NCI-H446 treated with DMSO at 0.1 percent for 48 hours (cell line): ENCODE results near the gene EP400.
"Not testable (repeated sequence)": the region's sequence is repeated elsewhere in the genome, so short reads cannot be mapped to it uniquely, and the experiment has no call there.

Experiments used
- DNase-seq: peaks from one replicate; lab custom pipeline; 2025; lab: John Stamatoyannopoulos, UW

Gene EP400

DNA sequence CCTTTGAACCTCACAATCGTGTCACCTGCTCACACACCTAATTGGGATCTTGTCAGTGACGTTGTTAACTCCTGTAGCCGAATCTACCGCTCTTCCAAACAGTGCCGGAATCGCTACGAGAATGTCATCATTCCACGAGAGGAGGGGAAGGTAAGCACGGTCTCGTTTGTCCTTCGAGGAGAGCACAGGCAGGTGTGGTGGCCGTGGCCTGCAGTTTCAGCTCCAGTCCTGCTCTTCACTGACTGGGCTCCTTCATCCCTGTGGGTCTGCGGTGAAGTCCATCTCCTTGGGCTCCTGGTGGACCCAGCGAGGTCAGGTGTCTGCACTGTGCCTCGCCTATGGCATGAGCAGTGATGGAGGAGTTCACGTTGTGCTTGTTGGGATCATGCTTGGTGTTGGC is 96.0 kb downstream of the EP400 start:
- no peak for DNase-seq

DNA sequence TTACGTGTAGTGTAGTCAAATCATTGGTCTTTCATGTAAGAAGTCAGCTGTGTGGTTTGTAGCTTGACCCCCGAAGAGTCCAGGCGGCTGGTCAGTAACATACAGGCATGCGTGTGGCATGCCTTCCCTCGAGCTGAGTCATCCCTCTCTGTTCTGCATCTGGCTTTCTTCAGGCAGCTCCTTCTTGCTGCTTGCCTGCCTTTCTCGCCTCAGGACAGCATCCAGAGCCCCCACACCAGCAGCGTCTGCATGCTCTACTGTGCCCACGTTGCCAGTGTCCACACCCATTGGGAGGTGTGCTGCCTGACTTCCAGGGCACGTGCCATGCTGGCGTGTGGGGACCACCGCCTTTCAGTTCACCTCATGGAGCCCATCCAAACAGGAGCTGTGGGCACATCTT is 96.8 kb downstream of the EP400 start:
- DNase-seq: no peak

DNA sequence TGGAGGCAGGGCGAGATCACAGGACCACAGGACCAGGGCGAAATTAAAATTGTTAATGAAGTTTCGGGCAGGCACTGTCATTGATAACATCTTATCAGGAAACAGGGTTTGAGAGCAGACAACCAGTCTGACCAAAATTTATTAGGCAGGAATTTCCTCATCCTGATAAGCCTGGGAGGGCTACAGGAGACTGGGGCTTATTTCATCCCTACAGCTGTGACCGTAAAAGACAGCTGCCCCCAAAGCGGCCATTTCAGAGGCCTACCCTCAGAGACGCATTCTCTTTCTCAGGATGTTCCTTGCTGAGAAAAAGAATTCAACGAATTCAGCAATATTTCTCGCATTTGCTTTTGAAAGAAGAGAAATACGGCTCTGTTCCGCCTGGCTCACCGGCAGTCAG is 97.9 kb downstream of the EP400 start:
- DNase-seq: not testable (repeated sequence)

DNA sequence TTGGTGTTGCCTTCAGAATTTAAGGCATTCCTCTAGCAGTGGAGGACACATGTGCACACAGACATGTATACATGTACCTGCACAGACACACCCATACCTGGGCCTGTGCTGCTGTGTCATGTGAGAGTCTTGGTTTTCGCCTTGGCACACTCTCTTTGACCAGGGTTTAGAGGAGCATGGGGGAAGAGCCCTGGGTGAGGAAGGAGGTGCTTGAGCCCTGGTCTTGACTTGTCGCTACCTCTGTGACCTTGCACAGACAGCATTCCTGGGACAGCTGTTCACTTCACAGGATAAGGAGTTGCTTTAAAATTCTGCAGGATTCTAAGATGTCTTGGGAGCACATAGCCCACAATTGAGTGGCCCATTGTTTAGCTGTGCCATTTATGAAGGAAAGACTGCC is 99.7 kb downstream of the EP400 start:
- no peak for DNase-seq

DNA sequence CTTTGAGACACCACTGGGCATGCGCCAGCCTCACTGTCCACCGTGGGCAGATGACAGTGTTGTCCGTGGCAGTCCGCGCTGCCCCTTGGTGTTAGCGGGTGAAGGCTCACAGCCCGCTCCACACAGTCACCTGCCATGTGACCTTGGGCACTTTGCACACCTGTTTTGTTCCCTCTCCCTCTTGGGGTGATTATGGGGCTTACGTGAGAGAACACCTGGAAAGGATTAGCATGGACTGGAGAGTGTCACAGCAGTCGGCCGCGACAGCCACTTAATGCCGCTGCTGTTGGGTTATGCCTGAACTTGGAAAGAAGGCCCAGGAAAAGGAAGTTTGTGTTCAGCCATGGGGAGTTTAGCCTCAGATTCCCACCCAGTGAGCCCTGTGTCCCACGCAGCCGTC is 100.1 kb downstream of the EP400 start:
- no peak for DNase-seq

DNA sequence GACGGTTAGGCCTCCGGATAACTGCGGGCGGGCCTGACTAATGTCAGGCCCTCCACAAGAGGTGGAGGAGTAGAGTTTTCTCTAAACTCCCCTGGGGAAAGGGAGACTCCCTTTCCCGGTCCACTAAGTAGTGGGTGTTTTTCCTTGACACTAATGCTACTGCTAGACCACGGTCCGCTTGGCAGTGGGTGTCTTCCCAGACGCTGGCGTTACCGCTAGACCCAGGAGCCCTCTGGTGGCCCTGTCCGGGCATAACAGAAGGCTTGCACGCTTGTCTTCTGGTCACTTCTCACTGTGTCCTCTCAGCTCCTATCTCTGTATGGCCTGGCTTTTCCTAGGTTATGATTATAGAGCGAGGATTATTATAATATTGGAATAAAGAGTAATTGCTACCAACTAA is 102.0 kb downstream of the EP400 start:
- not testable (repeated sequence) for DNase-seq

DNA sequence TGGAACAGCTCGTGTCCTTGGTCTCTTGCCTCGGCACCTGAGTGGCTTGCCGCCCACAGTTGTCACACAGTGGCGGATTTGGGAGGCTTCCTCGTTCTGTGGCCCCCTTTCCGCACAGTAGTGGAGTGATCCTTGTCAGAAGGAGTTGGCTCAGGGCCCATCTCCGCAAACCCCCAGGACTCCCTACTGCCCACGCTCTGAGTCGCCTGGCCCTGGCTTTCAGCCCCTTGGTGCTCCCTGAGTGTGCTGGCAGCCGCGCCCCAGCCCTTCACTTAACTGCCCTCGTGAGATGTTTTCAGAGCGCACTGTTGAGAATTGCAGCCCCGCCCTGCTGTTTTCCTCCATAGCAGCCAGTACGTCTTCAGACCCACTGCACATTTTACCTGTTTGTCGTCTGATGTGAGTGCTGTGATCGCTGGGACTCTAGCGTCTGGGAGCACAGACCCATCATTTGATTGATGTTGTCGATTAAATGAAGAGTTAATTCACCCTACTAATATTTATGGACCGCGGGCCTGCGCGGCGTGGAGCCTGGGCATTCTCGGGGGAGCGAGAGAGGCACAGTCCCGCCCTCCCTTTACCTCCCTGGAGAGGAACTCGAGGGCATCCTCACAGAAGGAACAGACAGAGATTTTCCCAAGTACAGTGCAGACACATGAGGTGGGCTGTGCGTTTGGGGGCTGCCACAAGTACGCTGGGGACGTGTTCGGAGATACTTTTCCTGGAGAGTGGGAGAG is 102.6 kb downstream of the EP400 start:
- no peak for DNase-seq

DNA sequence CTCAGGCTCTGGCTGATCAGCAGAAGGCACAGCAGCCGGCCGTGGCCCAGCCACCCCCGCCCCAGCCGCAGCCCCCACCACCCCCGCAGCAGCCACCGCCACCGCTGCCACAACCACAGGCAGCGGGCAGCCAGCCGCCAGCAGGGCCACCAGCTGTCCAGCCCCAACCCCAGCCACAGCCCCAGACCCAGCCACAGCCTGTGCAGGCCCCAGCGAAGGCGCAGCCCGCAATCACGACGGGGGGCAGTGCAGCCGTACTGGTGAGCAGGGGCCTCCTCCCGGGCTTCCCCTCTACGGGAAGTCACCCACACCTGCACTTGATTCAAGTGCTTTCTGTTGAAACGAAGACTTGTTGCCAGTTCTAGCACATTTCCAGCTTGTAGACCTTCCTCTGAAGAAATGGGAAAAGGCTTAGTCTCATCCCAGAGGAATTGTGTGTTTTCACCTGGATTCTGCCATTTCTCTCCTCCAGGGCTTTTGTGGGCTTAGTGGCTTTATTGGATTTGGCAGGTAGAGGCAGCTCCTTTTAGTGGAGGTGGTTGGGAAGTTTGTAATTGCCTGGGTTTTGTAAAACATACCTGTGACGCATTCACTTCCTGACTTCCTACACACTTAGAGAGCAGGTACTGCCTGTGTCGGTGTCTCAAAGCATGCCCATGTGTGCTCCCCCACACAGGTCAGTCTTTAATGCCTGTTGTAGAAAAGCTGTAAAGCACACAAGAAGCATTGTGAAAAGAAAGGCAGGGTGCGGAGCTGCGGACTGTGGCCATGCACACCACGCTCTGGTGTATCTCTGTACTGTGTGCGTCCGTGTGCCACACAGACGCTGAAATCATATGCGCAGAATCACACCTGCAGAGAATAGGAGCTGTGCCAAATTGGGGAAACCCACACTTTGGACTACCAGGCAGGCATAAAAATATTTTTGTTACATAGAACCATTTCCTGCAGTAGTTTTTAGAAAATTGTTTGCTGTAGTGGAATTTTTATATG is 103.9 kb downstream of the EP400 start:
- DNase-seq: no peak

DNA sequence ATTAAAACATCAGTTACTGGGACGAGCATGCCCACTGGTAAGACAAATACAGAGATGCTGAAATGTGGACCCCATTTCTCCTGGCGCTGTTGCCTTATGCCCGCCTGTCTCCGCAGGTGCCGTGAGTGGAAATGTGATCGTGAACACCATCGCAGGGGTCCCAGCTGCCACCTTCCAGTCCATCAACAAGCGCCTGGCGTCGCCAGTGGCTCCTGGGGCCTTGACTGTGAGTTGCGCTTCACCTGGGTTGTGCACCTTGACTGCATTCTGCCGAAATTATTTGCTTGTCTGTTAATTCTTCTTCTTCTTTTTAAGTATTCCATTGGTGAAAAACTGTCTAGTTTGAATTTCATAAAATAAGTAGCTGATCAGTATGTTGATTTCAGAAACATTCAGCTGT is 105.2 kb downstream of the EP400 start:
- DNase-seq: no peak

DNA sequence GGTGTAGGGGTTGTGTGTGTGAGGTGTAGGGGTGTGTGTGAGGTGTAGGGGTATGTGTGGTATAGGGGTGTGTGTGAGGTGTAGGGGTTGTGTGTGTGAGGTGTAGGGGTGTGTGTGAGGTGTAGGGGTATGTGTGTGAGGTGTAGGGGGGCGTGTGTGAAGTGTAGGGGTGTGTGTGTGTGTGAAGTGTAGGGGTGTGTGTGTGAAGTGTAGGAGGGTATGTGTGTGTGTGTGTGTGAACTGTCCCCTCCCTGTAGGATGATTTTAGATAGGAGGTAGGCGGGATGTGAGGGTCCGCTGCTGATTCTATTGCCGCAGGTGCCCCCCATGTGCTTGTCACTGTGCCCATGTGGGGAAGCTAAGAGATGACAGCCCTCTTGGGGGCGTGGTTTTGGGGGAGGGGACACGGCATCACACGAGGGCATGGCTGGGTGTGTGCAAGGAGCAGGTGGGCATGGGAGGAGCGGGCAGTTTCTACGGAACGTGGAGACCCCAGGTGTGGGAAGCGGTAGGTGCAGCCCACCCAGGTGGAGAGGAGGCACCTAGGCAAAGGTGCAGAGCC is 105.9 kb downstream of the EP400 start:
- no peak for DNase-seq

DNA sequence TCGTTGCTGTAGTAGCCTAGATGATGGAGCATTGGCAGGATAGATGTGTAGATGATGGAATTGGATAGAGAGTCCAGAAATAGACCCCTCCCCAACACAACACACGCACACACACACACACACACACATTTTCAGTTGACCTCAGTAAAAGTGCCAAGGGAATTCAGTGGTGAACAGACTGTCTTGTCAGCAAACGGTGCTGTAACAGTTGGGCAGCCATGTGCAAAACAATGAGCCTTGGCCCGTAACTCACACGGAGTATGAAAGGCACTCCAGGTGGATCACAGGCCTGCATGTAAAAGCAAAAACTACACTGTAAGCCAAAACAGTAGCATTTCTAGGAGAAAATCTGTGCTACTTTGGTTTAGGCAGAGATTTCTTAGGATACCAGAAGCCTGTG is 106.6 kb downstream of the EP400 start:
- DNase-seq: no peak

DNA sequence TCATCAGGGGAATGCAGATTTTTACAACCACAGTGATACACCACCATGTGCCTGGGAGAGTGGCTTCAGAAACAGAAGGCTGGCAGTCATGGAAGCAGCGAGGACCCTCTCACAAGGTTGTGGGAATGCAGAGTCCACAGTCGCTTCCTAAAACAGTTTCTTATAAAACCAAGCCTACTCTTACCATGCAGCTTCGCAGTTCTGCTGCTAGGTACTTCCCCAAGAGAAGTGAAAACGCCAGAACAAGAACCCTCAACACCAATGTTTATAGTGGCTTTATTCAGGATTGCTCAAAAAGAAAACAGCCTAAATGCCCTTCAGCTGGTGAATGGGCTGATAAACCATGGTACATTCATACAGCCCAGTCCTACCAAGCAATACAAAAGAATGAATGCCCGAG is 107.2 kb downstream of the EP400 start:
- no peak for DNase-seq

DNA sequence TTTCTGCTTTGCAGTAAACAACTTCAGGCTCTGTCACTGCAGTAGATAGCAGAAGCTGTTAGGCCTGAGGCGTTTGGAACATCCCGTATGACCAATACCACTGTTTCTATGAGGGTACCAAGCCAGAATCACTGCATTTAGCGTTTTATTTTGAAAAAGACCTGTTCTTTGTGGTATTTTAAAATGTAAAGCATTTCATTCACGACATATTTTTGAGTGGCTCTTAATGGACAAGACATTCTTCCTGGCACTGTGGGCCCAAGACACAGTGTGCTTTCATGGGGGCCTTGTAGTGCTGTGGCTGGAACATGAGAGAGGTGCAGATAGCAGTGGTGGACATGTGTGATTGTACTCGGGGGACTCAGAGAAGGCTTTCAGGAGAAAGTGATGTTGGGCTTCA is 107.9 kb downstream of the EP400 start:
- no peak for DNase-seq

DNA sequence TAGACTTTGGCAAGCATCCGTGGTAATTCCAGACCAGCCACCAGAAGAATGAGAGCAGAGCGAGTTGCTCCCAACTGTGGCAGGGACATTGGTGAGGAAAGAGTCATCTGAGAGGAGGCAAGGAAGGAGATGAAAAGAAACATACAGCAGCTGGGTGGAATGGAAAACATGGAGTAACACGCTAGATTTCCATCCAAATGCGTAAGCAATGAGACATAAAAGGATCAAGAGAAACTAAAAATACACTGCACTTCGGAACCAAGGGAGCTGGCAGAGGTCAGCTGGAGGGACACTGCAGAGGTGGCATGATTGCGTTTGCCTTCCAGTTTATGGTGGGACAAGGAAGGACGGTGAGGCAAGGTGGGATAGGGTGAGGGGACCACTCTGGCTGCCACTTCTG is 111.5 kb downstream of the EP400 start:
- DNase-seq: no peak

DNA sequence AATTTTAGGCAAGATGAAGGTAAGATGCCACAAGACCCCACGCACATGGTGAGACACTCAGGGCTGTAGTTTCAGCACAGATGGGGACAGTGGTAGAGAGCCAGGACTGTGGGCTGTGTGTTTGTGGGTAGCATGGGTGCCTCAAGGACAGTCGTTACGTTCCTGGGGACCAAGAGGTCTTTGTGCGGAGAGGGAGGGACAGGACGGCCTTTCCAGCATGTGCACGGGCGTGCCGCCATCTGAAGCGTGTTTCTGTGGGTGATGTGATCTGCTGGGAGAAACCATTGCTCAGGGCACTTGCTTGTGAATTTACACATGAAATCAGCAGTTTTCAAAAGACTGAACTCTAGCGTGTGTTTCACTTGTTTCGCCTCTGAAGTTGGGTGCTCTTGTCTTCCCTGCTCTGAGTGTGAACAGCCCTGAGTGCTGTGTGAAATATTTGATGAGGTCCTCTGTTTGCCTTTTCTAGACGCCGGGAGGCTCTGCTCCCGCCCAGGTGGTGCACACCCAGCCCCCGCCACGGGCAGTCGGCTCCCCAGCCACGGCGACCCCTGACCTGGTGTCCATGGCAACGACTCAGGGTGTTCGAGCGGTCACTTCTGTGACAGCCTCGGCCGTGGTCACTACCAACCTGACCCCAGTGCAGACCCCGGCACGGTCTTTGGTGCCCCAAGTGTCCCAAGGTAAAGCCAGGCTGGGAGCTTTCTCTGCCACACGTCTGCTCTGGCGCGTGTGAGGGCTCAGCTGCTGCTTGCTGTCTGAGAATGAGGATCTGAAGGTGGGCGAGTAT is 112.1 kb downstream of the EP400 start:
- no peak for DNase-seq

DNA sequence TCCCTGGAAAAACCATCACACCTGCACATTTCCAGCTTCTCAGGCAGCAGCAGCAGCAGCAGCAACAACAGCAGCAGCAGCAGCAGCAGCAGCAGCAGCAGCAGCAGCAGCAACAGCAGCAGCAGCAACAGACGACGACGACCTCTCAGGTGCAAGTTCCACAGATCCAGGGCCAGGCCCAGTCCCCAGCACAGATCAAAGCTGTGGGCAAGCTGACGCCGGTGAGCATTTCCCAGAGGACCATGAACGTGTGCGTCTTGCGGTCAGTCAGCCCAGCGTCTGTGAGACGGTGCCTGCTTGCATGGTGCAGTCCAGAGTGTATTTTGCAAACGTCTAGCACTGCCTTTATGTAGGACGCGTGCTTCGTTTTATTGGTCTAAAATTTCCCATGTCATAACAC is 112.7 kb downstream of the EP400 start:
- DNase-seq: no peak

DNA sequence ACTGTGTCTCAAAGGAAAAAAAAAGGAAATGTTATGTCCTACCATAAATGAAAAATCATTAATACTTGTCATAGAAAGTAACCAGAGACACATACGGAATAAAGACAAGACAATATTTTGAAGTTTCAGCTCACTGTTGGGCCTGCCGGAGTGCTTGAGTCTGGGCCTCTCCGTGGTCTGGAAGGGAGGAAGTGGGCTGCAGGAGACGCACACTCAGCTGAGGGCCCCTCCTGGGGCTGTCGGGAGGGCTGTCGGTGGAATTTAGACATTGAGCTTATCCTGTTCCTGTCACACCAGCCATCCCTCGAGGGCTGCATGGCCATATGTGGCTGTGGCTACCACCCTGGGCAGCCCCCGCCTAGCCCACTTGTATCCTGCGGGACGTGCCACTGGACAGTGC is 113.7 kb downstream of the EP400 start:
- no peak for DNase-seq

DNA sequence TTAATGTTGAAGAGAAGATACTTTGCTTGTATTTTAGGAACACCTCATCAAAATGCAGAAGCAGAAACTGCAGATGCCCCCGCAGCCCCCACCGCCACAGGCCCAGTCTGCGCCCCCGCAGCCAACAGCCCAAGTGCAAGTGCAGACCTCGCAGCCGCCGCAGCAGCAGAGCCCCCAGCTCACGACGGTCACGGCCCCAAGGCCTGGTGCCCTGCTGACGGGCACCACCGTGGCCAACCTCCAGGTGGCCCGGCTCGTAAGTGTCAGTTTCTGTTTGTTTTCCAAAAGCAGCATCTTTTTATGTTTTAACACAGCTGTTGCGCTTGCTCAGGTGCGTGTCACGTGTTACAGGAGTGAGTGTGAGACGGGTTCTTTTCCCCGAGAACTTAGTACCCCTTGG is 114.9 kb downstream of the EP400 start:
- DNase-seq: no peak

DNA sequence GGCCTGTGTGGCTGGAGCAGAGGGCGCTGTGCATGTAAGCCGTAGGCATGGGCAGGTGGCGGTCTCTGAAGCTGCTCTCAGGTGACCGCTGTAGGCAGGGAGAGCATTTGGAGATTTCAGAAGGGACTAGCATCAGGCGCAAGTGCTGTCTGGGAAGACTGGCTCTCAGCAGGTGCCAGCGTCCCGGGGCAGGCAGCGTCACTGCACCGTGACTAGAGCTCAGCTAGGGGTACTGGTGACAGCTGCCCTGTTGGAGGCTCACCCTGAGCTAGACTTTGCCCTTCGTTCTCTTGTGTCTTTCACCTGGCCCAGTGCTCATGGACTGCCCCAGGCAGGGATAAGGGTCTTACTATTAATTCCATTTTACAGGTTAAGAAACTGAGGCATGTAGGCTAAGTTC is 115.5 kb downstream of the EP400 start:
- DNase-seq: no peak

DNA sequence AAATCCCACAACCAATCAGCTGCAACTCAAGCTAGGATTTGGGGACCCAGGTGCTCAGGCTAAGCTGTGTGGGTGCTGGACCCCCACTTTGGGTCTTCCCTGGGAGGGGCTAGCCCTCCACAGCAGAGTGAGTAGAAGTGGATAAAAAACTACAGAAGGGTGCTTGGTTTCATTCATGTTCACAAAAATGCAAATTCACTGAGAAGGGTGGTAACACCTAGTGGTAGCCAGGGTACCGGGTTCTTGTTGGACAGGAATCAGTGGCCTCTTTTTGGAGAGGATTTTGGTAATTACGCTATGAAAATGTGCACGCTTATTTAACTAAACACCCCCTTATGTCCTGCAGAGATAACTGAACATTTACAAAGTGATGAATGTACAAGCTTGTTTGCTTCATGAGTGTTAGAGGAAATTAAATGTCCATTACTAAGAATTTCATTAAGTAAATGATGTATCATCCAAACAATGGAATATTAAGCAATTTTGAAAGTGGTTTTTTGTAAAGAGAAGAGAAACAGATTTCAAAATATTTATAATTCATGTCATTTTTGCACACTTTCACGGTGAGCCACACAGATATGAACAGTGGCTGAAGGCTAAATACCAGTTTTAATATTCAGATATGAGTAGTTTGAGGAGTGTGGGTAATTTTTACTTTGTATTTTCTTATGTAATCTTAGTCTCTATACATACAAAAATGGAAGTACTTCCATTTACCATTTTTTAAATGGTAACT is 116.0 kb downstream of the EP400 start:
- no peak for DNase-seq

DNA sequence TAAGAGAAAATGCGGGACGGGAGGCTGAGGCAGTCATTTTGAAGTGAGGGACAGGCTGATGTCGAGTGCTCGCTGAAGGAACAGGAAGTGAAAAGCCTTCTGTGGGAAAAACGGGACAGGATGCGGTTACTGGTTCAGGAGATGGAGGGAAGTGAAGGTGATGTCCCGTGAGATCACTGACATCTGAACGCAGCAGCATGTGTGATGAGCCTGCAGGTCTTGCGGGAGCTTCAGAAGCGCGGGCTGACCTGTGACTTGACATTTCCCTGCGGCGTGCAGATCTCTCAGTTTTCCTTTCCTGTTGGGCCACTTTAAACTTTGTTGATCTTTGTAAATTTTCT is 116.6 kb downstream of the EP400 start:
- DNase-seq: no peak

DNA sequence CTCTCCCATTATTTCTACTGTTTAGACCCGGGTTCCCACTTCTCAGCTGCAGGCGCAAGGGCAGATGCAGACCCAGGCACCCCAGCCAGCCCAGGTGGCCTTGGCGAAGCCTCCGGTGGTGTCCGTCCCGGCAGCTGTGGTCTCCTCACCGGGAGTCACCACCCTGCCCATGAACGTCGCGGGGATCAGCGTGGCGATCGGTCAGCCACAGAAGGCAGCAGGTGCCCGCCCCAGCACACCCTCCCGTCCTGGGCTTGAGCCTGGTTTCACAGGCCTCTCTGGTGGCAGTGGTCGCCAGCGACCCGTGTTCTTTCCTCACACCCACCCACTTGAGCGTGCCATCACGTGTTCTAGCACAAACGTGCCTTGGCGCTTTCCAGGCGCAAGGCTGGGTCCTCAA is 117.0 kb downstream of the EP400 start:
- no peak for DNase-seq
